ENCODE results near the gene TXNDC15.

Gene TXNDC15

GRCh38 chr5:134938030-134938429, 63.9 kb downstream of the TXNDC15 start:
- H3K4me3 ChIP-seq = no peak overlapping the region
- H3K27me3 ChIP-seq = no peaks in the 10 kb centered on the region
- no peak overlapping the region for H3K9ac ChIP-seq
- H3K27ac ChIP-seq = no peak overlapping the region
- no peak for TF ChIP-seq Cebpa-rat (IDR thresholded peaks at IDR 0.05)
- peaks cover 50% of the 10 kb centered on the region for H3K36me3 ChIP-seq
- H3K9me3 ChIP-seq = no peaks in the 10 kb centered on the region
- H4K20me1 ChIP-seq = no peaks in the 10 kb centered on the region
- no peak overlapping the region for H3K4me2 ChIP-seq
- H3K4me1 ChIP-seq = no peaks in the 10 kb centered on the region

GRCh38 chr5:134939500-134939899, 65.3 kb downstream of the TXNDC15 start:
- H3K27ac ChIP-seq = no peak overlapping the region
- peaks cover 40% of the 10 kb centered on the region for H3K36me3 ChIP-seq
- no peak overlapping the region for H3K9ac ChIP-seq
- H3K4me3 ChIP-seq = no peak overlapping the region
- H3K4me1 ChIP-seq = no peaks in the 10 kb centered on the region
- H3K4me2 ChIP-seq = no peak overlapping the region
- H4K20me1 ChIP-seq = no peaks in the 10 kb centered on the region
- no peaks in the 10 kb centered on the region for H3K27me3 ChIP-seq
- TF ChIP-seq Cebpa-rat (IDR thresholded peaks at IDR 0.05) = no peak
- H3K9me3 ChIP-seq = no peaks in the 10 kb centered on the region

GRCh38 chr5:134943547-134943946, 69.4 kb downstream of the TXNDC15 start:
- Histone ChIP-seq H3K27ac (no peak overlapping the region), H3K27me3 (no peaks in the 10 kb centered on the region), H3K4me3 (no peak overlapping the region), H3K4me2 (no peak overlapping the region), H4K20me1 (no peaks in the 10 kb centered on the region), H3K4me1 (no peaks in the 10 kb centered on the region), H3K36me3 (peaks cover 19% of the 10 kb centered on the region), H3K9ac (no peak overlapping the region), H3K9me3 (no peaks in the 10 kb centered on the region)
- TF ChIP-seq Cebpa-rat (IDR thresholded peaks at IDR 0.05) = no peak

- Histone ChIP-seq H3K9ac (no peak overlapping the region), H3K36me3 (peaks cover 14% of the 10 kb centered on the region; the same call in 1 of the 2 replicates), H3K4me3 (no peak overlapping the region), H3K4me1 (no peaks in the 10 kb centered on the region), H3K27ac (no peak overlapping the region), H3K9me3 (no peaks in the 10 kb centered on the region), H3K27me3 (no peaks in the 10 kb centered on the region), H3K4me2 (no peak overlapping the region), H4K20me1 (no peaks in the 10 kb centered on the region)
- no peak for TF ChIP-seq Cebpa-rat (IDR thresholded peaks at IDR 0.05)
Measured at GRCh38 chr5:134944630-134945029, 70.5 kb downstream of the TXNDC15 start.

- TF ChIP-seq Cebpa-rat (IDR thresholded peaks at IDR 0.05) = no peak
- H3K27ac ChIP-seq = no peak overlapping the region
- H4K20me1 ChIP-seq = no peaks in the 10 kb centered on the region
- no peak overlapping the region for H3K9ac ChIP-seq
- peaks cover 10% of the 10 kb centered on the region; the same call in 1 of the 2 replicates for H3K36me3 ChIP-seq
- no peak overlapping the region for H3K4me3 ChIP-seq
- no peaks in the 10 kb centered on the region for H3K4me1 ChIP-seq
- H3K4me2 ChIP-seq = no peak overlapping the region
- no peaks in the 10 kb centered on the region for H3K27me3 ChIP-seq
- H3K9me3 ChIP-seq = no peaks in the 10 kb centered on the region
Measured at GRCh38 chr5:134945041-134945440, 70.9 kb downstream of the TXNDC15 start.

- H3K27ac ChIP-seq = no peak overlapping the region
- no peak overlapping the region for H3K9ac ChIP-seq
- H4K20me1 ChIP-seq = no peaks in the 10 kb centered on the region
- peaks cover 11% of the 10 kb centered on the region for H3K9me3 ChIP-seq
- H3K4me1 ChIP-seq = no peaks in the 10 kb centered on the region
- no peaks in the 10 kb centered on the region for H3K27me3 ChIP-seq
- H3K4me3 ChIP-seq = no peak overlapping the region
- peaks cover 2% of the 10 kb centered on the region for H3K36me3 ChIP-seq
- no peak for TF ChIP-seq Cebpa-rat (IDR thresholded peaks at IDR 0.05)
- no peak overlapping the region for H3K4me2 ChIP-seq
Measured at GRCh38 chr5:134948911-134949310, 74.7 kb downstream of the TXNDC15 start.

- no peak for TF ChIP-seq Cebpa-rat (IDR thresholded peaks at IDR 0.05)
- Histone ChIP-seq H3K27ac (no peak overlapping the region), H3K27me3 (no peaks in the 10 kb centered on the region), H3K4me1 (no peaks in the 10 kb centered on the region), H3K4me3 (no peak overlapping the region), H3K4me2 (no peak overlapping the region), H3K9ac (no peak overlapping the region), H3K36me3 (peaks cover 4% of the 10 kb centered on the region), H4K20me1 (no peaks in the 10 kb centered on the region), H3K9me3 (peaks cover 14% of the 10 kb centered on the region)
Measured at GRCh38 chr5:134949316-134949715, 75.1 kb downstream of the TXNDC15 start.
